CD4-positive, alpha-beta memory T cell (primary cell): ENCODE results near the gene MICAL3. TPM values are rescaled to one million over a fixed set of nuclear protein-coding genes. Genes with fewer than 3 reads are reported as not detected.
"Not testable (repeated sequence)": the region's sequence is repeated elsewhere in the genome, so short reads cannot be mapped to it uniquely, and the experiment has no call there.

Source experiments
- CTCF ChIA-PET: fragments of 350-600 bp; sonication (Branson Sonifier 250); formaldehyde crosslinking; loops from one replicate; lab custom pipeline; 2021; ENCODE audit warnings: inconsistent platforms; ENCODE audit not compliant: partially characterized antibody; lab: Charles Lee
- POLR2A ChIA-PET: fragments of 350-600 bp; sonication (Branson Sonifier 250); formaldehyde crosslinking; loops from one replicate; lab custom pipeline; 2021; ENCODE audit not compliant: partially characterized antibody; lab: Charles Lee
- DNase-seq, 5 donors: peaks; one replicate each; pipeline versions ENCODE4 v3.0.0 to v3.0.0-alpha.2; 2020 to 2022; ENCODE audit warnings: mixed read lengths in 1 of 5
- H3K27ac ChIP-seq: one replicate; pipeline ENCODE4 v1.7.0; 2013; ENCODE audit warnings: low read depth, low read length
- H3K27me3 ChIP-seq: 2 replicates; pipeline ENCODE4 v1.7.0; 2013; ENCODE audit warnings: mild to moderate bottlenecking, low read length, moderate library complexity; ENCODE audit not compliant: insufficient read depth
- H3K36me3 ChIP-seq: 2 replicates; pipeline ENCODE4 v1.7.0; 2013; ENCODE audit warnings: mild to moderate bottlenecking, low read length, moderate library complexity; ENCODE audit not compliant: insufficient read depth
- H3K4me1 ChIP-seq: 2 replicates; pipeline ENCODE4 v1.7.0; 2013; ENCODE audit warnings: mild to moderate bottlenecking, low read length, moderate library complexity; ENCODE audit not compliant: insufficient read depth
- H3K4me3 ChIP-seq, 2 donors: one replicate each; pipeline ENCODE4 v1.7.0; 2013; ENCODE audit warnings: low read length in 2 of 2, mild to moderate bottlenecking in 1 of 2
- H3K9me3 ChIP-seq, 2 donors: one replicate each; pipeline ENCODE4 v1.7.0; 2013; ENCODE audit warnings: low read length in 2 of 2, control low read depth in 1 of 2; ENCODE audit not compliant: control insufficient read depth in 1 of 2
- H3K27ac Mint-ChIP-seq, 7 donors: one replicate each; pipeline ENCODE4 v1.8.0; 2020 to 2021; ENCODE audit warnings: mixed read lengths in 7 of 7, mild to moderate bottlenecking in 6 of 7, inconsistent platforms in 3 of 7, moderate library complexity in 3 of 7
- H3K27me3 Mint-ChIP-seq, 2 donors: one replicate each; pipeline ENCODE4 v1.8.0; 2020 to 2021; ENCODE audit warnings: mixed read lengths in 2 of 2
- H3K36me3 Mint-ChIP-seq, 2 donors: one replicate each; pipeline ENCODE4 v1.8.0; 2020 to 2021; ENCODE audit warnings: mixed read lengths in 2 of 2, inconsistent platforms in 1 of 2, mild to moderate bottlenecking in 1 of 2
- H3K4me1 Mint-ChIP-seq, 4 donors: one replicate each; pipeline ENCODE4 v1.8.0; 2020 to 2021; ENCODE audit warnings: mixed read lengths in 4 of 4, mild to moderate bottlenecking in 1 of 4
- H3K4me3 Mint-ChIP-seq, 8 donors: one replicate each; pipeline ENCODE4 v1.8.0; 2020 to 2021; ENCODE audit warnings: mixed read lengths in 8 of 8, mild to moderate bottlenecking in 7 of 8, moderate library complexity in 6 of 8, inconsistent platforms in 3 of 8
- H3K9me3 Mint-ChIP-seq, 8 donors: one replicate each; pipeline ENCODE4 v1.8.0; 2020 to 2021; ENCODE audit warnings: mixed read lengths in 8 of 8, mild to moderate bottlenecking in 5 of 8, inconsistent platforms in 3 of 8, moderate library complexity in 1 of 8
- intact Hi-C: fragments of 100-400 bp; cut with micrococcal nuclease; formaldehyde crosslinking; loops from one replicate; pipeline ENCODE4 v1.15.1; 2023
- polyA plus RNA-seq, 2 donors: library from polyadenylated mRNA; unstranded; fragments of 300-500 nt; fragmentation: Illumina TruSeq; gene quantifications; one replicate each; pipeline ENCODE4 v1.2.3, GENCODE V29; 2021
- total RNA-seq, 2 experiments: library from RNA; stranded (reverse); gene quantifications; one replicate each; pipeline ENCODE4 v1.2.3, GENCODE V29; 2021

The MICAL3 gene
- total and polyA plus RNA-seq, 4 experiments from 2014 or later: 0.97 to 28.9 (median 14.4) TPM

DNA sequence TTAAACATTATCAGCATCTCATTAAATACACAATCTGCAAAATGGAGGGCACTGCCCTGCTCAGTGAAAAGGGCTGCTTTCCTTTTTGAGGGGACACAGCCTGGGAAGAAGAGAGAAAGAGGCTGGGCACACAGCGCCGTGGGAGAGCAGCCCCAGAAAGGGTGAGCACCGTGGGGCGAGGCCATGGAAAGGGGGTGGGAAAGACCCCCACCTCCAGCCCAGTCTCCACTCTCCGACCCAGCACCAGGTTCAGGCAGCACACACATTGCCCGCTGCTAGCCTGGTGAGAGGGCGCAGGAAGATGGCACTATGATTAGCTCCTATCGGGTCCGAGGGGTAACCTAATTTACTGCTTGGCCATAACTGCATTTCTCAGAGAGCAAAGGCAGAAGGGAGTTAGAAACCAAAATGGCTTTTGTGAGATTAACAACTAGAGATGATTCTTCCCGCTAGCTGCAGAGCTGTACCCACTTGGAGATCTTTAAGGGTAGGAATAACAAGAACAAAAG is 146.1 kb downstream of the MICAL3 start:
- H3K4me1 Mint-ChIP-seq: no peaks in the 10 kb centered on the region
- intact Hi-C loops: no loop called here
- H3K27ac Mint-ChIP-seq: no peak overlapping the region
- ChIA-PET POLR2A (no interaction called here), CTCF (no interaction called here)
- Histone ChIP-seq H3K4me1 (no peaks in the 10 kb centered on the region), H3K4me3 (no peak overlapping the region), H3K9me3 (no peaks in the 10 kb centered on the region), H3K36me3 (peaks cover 14% of the 10 kb centered on the region), H3K27me3 (no peaks in the 10 kb centered on the region), H3K27ac (no peak overlapping the region)
- H3K27me3 Mint-ChIP-seq: no peaks in the 10 kb centered on the region
- peaks cover 0 to 2% (median 0%) of the 10 kb centered on the region in 8 donors for H3K9me3 Mint-ChIP-seq
- H3K36me3 Mint-ChIP-seq: peaks cover 16 to 48% of the 10 kb centered on the region in 2 donors
- no peak overlapping the region for H3K4me3 Mint-ChIP-seq
- no peak for DNase-seq

DNA sequence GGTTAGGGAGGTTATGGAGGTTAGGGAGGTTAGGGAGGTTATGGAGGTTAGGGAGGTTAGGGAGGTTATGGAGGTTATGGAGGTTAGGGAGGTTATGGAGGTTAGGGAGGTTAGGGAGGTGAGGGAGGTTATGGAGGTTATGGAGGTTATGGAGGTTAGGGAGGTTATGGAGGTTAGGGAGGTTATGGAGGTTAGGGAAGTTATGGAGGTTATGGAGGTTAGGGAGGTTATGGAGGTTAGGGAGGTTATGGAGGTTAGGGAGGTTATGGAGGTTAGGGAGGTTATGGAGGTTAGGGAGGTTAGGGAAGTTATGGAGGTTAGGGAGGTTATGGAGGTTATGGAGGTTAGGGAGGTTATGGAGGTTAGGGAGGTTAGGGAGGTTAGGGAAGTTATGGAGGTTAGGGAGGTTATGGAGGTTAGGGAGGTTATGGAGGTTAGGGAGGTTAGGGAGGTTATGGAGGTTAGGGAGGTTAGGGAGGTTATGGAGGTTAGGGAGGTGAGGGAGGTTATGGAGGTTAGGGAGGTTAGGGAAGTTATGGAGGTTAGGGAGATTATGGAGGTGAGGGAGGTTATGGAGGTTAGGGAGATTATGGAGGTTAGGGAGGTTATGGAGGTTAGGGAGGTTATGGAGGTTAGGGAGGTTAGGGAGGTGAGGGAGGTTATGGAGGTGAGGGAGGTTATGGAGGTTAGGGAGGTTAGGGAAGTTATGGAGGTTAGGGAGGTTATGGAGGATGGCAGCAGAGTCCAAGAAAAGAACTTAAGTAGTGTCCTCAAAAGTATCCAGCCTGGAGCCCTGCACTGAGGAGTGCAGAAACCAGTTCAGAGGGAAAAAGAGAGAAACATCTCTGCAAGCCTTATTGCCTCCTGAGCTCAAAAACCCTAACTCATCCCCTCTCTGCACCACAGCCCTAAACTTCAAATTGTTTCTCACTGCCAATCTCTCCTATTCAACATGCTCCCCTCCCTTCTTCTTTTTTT is 147.2 kb downstream of the MICAL3 start:
- H3K36me3 ChIP-seq: peaks cover 18% of the 10 kb centered on the region
- peaks cover 14 to 51% of the 10 kb centered on the region in 2 donors for H3K36me3 Mint-ChIP-seq
- H3K27me3 ChIP-seq, H3K9me3 ChIP-seq, H3K4me1 Mint-ChIP-seq, H3K27ac ChIP-seq, H3K27ac Mint-ChIP-seq, H3K4me3 Mint-ChIP-seq, H3K27me3 Mint-ChIP-seq, intact Hi-C loops, H3K4me1 ChIP-seq, CTCF ChIA-PET, H3K4me3 ChIP-seq, DNase-seq, H3K9me3 Mint-ChIP-seq: not testable (repeated sequence)
- POLR2A ChIA-PET: interaction anchor here (0.6 kb wide), 1 partner anchor 101 kb away, joined by 3 read pairs; no protein-coding TSS in a partner anchor

DNA sequence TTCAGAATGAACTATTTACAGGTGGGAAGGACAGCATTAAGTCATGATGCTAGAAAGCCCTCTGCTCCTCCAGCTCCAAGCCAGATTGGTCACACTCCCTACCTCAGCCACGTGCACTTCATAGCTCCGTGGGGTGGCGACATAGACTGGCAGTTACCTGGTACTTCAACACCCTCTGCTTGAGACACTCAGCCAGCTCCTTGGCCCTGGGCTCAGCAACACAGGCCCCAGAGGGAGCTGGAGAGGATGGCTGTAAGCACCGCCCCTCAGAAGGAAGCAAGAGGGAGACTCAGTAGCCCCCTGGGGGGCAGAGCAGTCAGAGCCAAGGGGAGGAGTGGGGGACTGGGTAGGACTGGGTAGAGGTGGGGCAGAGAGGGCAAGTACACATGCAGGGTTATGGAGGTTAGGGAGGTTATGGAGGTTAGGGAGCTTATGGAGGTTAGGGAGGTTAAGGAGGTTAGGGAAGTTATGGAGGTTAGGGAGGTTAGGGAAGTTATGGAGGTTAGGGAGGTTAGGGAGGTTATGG is 148.0 kb downstream of the MICAL3 start:
- Histone ChIP-seq H3K27me3 (no peaks in the 10 kb centered on the region), H3K4me1 (no peaks in the 10 kb centered on the region), H3K27ac (no peak overlapping the region), H3K9me3 (no peaks in the 10 kb centered on the region), H3K36me3 (peaks cover 10% of the 10 kb centered on the region), H3K4me3 (no peak overlapping the region)
- intact Hi-C loops: no loop called here
- ChIA-PET POLR2A (interaction anchor here (0.9 kb wide), 1 partner anchor 11 kb away, joined by 3 read pairs; no protein-coding TSS in a partner anchor), CTCF (interaction anchor here (0.9 to 1.2 kb wide), 2 partner anchors 15 to 46 kb away, joined by 3 to 6 read pairs; no protein-coding TSS in a partner anchor)
- Mint-ChIP-seq H3K27me3 (no peaks in the 10 kb centered on the region), H3K4me3 (no peak overlapping the region), H3K36me3 (peaks cover 17 to 58% of the 10 kb centered on the region in 2 donors), H3K9me3 (peaks cover 0 to 2% (median 0%) of the 10 kb centered on the region in 8 donors), H3K27ac (no peak overlapping the region), H3K4me1 (no peaks in the 10 kb centered on the region)
- no peak for DNase-seq

DNA sequence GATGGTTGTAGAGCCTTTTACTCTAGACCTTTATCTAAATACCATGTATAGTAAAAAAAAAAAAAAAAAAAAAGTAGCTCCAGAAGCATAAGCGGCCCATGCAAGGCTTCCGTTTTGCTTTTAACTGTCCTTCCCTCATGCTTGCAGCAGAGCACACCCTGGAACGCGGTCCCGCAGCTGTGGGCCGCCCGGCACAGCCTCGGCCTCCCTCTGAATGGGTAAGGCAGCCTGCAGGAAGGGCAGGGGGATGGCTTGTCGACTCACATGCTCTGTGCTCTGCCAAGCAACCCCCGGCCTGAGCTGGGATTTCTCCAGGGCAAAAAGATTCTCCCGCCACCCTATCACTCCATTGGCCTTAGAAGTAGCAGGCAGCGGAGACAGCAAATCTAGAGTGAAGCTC is 148.7 kb downstream of the MICAL3 start:
- H3K36me3 Mint-ChIP-seq: peaks cover 25 to 61% of the 10 kb centered on the region in 2 donors
- peaks cover 10% of the 10 kb centered on the region for H3K36me3 ChIP-seq
- ChIA-PET POLR2A (interaction anchor here (0.9 kb wide), 1 partner anchor 12 kb away, joined by 3 read pairs; no protein-coding TSS in a partner anchor), CTCF (interaction anchor here (0.6 to 1.2 kb wide), 3 partner anchors 15 to 172 kb away, joined by 3 to 6 read pairs (median 3); no protein-coding TSS in a partner anchor)
- H3K27me3 Mint-ChIP-seq: no peaks in the 10 kb centered on the region
- no peaks in the 10 kb centered on the region for H3K27me3 ChIP-seq
- no peak overlapping the region for H3K4me3 ChIP-seq
- H3K4me1 ChIP-seq: no peaks in the 10 kb centered on the region
- peaks cover 0 to 2% (median 0%) of the 10 kb centered on the region in 8 donors for H3K9me3 Mint-ChIP-seq
- no peaks in the 10 kb centered on the region for H3K4me1 Mint-ChIP-seq
- no peak overlapping the region for H3K27ac Mint-ChIP-seq
- H3K4me3 Mint-ChIP-seq: no peak overlapping the region
- intact Hi-C loops: no loop called here
- no peak for DNase-seq
- no peak overlapping the region for H3K27ac ChIP-seq
- no peaks in the 10 kb centered on the region for H3K9me3 ChIP-seq

DNA sequence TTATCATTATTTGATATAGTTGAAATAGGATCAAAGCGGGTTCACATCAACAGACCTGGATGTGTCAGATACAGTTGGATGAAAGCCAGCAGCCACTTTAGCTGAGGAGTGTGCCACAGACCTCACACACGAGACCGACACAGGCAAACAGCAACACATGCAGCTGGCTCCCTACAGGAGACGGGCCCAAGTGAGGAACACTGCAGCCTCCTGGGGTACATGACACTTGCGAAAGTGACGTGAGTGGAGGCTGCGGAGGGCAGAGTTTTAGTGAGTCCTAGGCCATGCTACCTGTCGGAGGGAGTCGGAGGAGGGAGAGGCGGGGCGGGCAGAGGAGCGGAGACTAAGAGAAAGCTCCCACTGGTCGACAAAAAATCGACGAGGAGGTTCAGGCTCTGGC is 149.2 kb downstream of the MICAL3 start:
- Mint-ChIP-seq H3K9me3 (peaks cover 0 to 2% (median 0%) of the 10 kb centered on the region in 8 donors), H3K27ac (no peak overlapping the region), H3K4me3 (no peak overlapping the region), H3K27me3 (no peaks in the 10 kb centered on the region), H3K4me1 (no peaks in the 10 kb centered on the region), H3K36me3 (peaks cover 29 to 62% of the 10 kb centered on the region in 2 donors)
- no peak for DNase-seq
- H3K27me3 ChIP-seq: no peaks in the 10 kb centered on the region
- H3K27ac ChIP-seq: no peak overlapping the region
- ChIA-PET CTCF (interaction anchor here (0.6 to 1.2 kb wide), 3 partner anchors 14 to 173 kb away, joined by 3 to 6 read pairs (median 3); no protein-coding TSS in a partner anchor), POLR2A (no interaction called here)
- no peaks in the 10 kb centered on the region for H3K4me1 ChIP-seq
- no peak overlapping the region for H3K4me3 ChIP-seq
- intact Hi-C loops: no loop called here
- peaks cover 12% of the 10 kb centered on the region for H3K36me3 ChIP-seq
- no peaks in the 10 kb centered on the region for H3K9me3 ChIP-seq

DNA sequence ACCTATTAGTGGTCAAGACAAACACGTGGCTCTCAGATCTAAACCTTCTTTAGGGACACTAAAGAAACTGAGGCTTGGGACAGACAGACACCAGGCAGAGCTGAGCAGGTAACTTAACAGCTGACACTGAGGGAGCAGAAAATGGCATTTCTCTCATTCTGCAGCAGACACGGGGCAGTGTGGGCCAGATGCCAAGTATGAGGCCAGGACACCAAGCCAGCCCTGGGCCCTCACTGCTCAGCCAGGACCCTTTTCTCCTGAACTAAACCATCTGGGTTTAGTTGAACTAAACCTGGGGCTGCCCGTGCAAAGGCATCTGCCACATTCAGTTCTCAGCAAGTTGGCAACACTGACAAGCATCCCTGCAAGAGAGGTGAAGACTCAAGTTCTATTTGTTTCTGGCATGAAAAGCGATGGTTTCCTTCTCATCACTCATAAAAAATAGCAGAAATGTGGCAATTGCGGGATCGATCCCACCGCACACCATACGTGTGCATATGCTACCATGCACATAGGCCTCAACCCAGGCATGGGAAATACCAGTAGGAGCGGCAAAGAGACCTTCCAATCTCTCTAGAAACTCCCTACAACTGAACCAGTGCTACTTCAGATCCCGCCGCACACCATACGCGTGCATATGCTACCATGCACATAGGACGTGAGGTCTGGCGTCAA is 150.0 kb downstream of the MICAL3 start:
- no peak for DNase-seq
- Mint-ChIP-seq H3K27ac (peak overlapping the region in 1 of 7 donors; percentile 20), H3K27me3 (no peaks in the 10 kb centered on the region), H3K4me3 (no peak overlapping the region), H3K9me3 (peaks cover 0 to 2% (median 0%) of the 10 kb centered on the region in 8 donors), H3K36me3 (peaks cover 27 to 61% of the 10 kb centered on the region in 2 donors), H3K4me1 (no peaks in the 10 kb centered on the region)
- no peak overlapping the region for H3K4me3 ChIP-seq
- H3K36me3 ChIP-seq: peaks cover 13% of the 10 kb centered on the region
- intact Hi-C loops: no loop called here
- ChIA-PET POLR2A (no interaction called here), CTCF (no interaction called here)
- H3K4me1 ChIP-seq: no peaks in the 10 kb centered on the region
- H3K27ac ChIP-seq: no peak overlapping the region
- no peaks in the 10 kb centered on the region for H3K9me3 ChIP-seq
- H3K27me3 ChIP-seq: no peaks in the 10 kb centered on the region
